ENCODE data around the gene VTN.
A peak's percentile ranks its signal among the peaks of the same experiment; 100 is the strongest.

Gene VTN

DNA sequence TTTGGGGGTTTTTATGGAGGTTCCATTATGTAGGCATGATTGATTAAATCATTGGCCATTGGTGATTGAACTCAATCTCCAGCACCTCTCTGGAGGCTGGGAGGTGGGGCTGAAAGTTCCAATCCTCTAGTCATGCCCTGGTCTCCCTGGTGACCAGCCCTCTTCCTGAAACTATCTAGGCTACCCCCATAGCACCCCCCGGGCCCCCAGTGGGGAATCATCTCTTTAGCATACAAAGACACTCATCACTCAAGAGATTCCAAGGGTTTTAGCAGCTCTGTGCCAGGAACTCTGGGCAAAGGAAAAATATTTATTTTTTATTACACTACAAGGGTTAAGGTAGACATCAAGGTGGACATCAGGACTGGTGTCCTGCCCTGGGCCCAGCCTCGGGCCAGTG, 25.3 kb upstream of the VTN start:
- no peak for DNase-seq (ENCODE audit: low spot score)

DNA sequence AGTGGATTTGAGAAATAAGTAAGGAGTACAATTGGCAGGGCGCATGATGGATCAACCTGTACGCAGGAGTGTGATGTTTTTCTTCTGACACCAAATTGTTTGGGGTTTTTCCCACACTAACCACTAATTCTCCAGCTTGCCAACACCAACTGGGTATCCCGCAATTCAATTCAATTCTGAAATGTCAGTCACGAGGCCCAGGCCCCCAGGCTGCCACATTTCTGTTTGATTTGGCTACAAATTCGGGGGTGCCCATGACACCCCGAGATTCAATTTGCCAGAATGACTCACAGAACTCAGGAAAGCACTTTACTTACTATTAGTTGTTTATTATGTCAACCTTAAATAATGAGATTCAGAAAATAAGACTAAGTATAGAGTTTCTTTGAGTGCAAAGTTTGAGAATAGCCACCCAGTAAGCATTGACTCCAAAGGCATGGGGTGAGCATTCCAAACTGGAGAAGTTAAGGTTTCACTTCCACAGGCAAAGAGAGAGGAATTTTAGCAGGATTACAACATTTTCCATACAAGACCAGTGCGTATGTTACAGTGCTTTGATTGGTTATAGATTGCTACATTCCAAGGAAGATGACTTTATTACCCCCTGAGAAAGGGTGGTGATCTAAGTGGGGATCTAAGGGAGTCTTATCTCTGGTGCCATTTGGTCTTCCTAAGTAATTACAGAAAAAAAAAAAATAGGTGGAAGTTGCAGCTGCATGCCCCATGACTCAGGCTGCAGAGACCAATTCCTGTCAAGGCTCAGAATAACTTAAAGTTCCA, 24.4 kb upstream of the VTN start:
- peak; percentile 52 for DNase-seq (ENCODE audit: low spot score)

DNA sequence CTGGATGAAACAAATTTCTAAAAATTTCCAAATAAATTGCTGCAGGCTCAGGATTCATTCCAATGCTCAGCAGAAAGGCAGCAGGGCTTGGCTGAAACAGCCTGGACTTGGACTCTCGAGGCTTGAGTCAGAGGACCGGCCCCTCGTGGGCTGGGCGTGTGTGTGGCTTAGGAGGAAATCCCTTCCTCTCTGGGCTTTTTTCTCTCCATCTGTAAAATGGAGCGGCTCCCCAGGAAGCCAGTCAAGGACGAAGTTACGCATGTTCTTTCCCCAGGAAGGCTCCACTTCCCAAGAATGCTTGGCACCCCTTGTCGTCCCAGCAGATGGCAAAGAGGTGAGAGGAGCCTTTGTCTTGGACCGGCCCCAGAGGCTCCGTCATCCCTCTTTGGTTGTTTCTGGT, 22.4 kb upstream of the VTN start:
- no peak for DNase-seq (ENCODE audit: low spot score)

DNA sequence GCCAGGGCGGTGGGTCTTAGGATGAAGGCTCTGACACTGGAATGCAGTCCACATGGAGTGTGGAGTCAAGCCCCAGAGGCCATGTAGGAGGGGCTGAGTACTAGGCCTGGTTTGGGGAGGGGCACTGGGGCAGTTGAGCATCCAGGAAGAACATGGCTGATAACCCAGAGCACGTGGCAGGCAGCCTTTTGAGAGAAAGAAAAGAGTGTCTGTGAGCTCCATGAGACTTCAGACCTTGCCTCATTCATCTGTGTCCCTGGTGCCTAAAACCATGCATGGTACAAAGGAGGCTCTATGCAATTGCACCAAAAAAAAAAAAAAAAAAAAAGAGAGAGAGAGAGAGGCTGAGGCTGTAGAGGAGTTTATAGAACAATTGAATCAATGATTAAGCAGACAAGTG, 21.3 kb upstream of the VTN start:
- DNase-seq (ENCODE audit: low spot score) = no peak

DNA sequence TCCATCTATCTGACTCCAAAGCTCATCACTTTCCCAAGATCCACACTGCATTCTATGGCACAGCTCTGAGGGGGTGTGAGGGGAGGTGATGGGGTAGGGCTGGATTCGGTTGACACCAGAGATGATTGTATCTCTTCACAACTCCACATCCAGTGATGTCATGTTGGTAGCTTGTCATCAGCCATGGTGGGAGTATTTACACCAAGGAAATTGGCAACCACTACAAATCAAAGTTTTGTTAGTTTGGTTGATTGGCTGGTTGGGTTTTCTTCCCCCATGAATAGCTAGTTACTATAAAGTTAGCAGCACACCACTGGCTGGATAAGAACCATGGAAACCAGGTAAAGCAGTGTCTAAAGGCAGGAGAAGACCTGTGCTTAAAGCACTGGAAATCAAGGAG, 20.9 kb upstream of the VTN start:
- no peak for DNase-seq (ENCODE audit: low spot score)

DNA sequence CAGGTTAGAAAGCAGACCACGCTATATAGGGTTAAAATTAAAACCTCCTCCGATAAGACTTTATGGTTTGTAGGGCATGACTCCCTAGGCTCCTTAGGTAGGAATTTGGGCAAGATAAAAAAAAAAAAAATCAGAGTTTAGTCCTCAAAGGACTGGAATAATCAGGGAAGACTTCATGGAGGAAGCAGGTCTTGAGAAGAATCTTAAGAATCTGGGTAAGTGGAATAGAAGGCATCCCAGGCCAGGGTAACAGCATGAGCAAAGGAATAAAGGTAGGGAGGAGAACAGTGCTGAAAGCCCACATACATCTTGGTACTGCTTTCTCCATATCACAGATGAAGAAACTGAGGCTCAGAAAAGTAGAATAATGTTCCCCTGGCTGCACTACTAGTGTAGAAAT, 20.5 kb upstream of the VTN start:
- no peak for DNase-seq (ENCODE audit: low spot score)

DNA sequence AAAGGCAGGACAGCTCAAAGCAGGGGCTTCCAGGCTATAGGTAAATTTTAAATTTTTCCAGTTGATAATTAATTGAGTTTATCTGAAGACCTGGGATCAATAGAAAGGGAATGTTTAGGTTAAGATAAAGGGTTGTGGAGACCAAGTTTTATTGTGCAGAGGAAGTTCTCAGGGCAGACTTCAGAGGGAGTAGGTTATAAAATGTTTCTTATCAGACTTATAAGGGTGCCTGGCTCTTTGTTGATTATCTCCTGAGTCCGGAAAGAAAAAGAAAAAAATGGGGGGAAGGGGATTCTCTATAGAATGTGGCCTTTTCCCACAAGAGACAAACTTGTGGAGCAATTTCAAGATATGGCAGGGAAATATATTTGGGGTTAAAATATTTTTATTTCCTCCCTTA, 20.0 kb upstream of the VTN start:
- DNase-seq (ENCODE audit: low spot score) = no peak

DNA sequence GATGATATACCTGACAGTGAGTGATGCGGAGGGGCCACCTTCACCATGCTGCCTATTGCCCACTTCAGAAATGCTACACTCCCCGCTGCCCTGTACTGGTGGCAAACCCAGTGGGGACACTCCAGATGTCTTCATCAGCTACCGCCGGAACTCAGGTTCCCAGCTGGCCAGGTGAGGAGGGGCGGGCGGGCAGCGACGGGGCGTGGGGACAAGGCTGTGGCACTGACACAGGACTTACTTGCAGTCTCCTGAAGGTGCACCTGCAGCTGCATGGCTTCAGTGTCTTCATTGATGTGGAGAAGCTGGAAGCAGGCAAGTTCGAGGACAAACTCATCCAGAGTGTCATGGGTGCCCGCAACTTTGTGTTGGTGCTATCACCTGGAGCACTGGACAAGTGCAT, 18.0 kb upstream of the VTN start:
- no peak for DNase-seq (ENCODE audit: low spot score)

DNA sequence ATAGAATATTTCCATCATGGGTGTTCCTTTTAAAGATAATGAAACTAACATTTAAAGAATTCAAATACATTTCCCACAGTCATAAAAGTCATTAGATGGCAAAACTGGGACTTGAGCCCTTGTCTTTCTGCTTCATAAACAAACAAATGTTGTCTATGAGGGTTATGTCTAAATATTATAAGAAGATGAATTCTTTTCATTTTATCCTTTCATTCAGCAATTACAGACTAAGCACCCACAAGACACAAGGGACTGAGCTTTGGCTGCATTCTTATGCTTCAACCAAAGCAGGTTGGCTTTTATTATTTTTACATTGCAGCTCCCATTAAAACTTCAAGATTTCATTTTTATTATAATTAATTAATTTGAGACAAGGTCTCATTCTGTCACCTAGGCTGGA, 16.3 kb upstream of the VTN start:
- no peak for DNase-seq (ENCODE audit: low spot score)

DNA sequence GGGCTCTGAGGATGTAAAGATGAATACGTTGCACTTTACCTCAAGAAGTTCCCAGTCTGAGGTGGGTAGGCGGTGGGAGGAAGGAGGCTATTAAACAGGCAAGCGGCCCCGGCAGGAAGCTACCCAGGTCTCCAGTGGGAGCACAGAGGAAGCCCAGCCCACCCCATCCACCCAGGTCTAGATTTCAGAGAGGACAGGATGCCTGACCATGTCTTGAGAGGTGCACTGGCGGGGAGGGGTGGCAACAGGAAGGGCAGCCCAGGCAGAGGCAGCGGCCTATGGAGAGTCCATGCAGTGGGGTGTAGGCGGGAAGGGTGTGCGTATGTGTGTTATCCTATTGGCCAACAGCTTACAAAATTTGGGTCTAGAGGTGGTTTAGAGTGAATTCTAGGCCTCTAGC, 15.3 kb upstream of the VTN start:
- DNase-seq (ENCODE audit: low spot score) = no peak

DNA sequence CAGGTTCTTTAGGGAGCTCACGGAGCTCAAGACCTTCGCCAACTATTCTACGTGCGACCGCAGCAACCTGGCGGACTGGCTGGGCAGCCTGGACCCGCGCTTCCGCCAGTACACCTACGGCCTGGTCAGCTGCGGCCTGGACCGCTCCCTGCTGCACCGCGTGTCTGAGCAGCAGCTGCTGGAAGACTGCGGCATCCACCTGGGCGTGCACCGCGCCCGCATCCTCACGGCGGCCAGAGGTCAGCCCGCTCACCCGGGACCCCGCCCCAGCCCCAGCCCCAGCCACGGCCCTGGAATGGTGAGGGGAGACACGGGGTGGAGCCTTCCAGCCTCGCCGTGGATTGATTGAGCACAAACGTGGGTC, 14.9 kb upstream of the VTN start:
- DNase-seq (ENCODE audit: low spot score) = no peak

DNA sequence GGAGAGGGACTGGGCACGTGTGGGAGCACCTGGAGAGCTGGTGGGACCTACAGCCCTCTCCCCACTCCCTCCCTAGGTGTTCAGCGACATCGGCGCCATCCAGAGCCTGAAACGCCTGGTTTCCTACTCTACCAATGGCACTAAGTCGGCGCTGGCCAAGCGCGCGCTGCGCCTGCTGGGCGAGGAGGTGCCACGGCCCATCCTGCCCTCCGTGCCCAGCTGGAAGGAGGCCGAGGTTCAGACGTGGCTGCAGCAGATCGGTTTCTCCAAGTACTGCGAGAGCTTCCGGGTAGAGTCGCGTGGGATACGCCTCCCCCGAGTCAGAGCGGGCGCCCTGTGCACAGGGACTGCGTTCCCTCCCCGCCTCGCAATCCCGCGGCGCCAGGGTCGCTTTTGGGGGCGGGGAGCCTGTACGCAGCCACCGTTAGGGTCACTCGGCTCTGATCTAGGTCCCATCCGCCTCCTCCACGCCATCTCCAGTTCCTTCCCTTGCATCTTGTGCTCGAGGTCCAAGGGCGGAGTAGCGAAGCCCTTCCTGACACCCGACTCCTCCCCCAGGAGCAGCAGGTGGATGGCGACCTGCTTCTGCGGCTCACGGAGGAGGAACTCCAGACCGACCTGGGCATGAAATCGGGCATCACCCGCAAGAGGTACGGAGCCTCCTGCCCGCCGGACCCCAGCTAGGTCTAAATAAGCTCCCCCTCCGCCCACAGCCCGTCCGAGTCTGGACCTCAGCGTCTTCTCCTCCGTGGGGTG, 14.4 kb upstream of the VTN start:
- DNase-seq (ENCODE audit: low spot score) = no peak

DNA sequence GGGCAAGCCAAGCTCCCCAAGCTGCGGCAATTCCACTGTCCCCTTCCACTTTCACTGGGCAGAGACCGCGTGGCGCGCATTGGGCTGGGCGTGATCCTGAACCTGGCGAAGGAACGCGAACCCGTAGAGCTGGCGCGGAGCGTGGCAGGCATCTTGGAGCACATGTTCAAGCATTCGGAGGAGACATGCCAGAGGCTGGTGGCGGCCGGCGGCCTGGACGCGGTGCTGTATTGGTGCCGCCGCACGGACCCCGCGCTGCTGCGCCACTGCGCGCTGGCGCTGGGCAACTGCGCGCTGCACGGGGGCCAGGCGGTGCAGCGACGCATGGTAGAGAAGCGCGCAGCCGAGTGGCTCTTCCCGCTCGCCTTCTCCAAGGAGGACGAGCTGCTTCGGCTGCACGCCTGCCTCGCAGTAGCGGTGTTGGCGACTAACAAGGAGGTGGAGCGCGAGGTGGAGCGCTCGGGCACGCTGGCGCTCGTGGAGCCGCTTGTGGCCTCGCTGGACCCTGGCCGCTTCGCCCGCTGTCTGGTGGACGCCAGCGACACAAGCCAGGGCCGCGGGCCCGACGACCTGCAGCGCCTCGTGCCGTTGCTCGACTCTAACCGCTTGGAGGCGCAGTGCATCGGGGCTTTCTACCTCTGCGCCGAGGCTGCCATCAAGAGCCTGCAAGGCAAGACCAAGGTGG, 11.2 kb upstream of the VTN start:
- no peak for DNase-seq (ENCODE audit: low spot score)

DNA sequence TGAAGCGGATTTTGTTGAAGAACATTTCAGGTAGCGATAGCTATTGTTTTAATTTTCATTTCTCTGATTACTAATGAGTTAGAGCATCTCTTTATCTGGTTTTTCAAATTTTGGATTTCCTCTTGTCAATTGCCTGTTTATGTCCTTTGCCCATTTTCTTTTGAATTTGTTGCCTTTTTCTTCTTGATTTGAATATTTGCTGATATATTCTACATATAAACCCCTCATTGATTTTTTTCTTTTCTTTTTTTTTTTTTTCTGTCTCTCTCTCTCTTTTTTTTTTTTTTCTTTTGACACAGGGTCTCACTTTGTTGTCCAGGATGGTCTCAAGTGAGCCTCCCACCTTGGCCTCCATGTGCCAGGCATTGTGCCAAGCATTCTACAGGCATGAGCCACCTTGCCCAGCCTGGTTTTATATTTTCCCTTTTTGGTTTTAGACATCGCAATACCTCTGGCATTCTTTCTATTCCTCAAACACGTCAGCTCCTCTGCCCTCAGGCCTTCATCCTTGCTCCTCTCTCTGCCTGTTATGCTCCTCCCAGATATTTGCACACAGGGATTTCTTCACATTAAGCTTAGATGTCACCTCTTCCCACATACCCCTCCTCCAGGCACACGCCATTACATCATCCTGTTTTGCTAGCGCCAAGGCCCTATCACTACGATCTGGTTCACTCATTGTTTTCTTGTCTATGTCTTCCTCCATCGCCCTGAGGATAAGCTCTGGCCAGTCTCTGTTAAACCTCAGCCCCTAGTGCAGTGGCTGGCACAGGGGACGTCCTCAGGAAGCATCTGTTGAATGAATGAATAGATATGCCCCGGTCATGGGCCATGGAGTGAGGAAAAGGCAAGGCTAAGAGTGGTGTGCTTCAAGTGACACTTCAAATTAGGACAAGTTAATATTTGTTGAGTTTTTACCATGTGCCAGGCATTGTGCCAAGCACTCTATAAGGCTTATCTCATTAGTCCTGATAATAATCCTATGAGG, 10.0 kb upstream of the VTN start:
- DNase-seq (ENCODE audit: low spot score) = no peak

DNA sequence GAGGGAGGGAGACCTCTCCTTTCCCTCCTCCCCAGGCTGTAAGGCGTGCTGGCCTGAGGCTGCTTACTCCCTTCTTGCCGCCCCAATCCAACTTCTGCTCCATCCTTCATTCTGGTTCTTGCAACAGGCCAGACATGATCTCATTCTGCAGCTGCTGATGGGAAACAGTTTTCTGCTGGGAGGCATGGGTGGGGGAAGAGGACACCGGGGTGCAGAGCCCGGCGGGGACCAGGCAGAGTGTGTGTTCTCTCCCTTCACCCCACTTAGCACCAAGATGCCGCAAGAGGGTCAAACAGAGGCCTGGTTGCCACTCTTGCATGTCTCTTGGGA, 2.8 kb upstream of the VTN start:
- DNase-seq (ENCODE audit: low spot score) = no peak

DNA sequence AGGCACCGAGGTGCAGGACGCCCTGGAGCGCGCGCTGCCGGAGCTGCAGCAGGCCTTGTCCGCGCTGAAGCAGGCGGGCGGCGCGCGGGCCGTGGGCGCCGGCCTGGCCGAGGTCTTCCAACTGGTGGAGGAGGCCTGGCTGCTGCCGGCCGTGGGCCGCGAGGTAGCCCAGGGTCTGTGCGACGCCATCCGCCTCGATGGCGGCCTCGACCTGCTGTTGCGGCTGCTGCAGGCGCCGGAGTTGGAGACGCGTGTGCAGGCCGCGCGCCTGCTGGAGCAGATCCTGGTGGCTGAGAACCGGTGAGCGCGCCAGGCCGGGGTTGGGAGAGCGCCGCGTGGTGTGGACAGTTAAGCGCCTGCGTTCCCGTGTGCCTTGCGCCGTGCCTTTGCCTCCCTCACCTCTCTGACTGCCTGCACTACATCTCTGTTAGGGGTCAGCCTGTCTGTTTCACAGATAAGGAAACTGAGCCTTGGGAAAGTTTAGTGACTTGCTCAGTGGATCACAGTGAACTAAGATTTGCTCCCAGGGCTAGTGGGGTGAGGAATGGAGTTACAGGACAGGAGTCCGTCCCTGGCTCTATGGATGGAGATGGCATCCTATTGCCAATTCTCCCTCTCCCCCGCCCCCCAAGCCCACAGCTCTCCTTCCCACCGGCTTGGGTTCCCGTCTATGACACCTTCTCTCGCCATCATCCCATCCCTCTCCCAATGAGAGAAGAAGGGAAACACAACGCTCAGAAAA, 2.3 kb upstream of the VTN start:
- peak; percentile 60 for DNase-seq (ENCODE audit: low spot score)

DNA sequence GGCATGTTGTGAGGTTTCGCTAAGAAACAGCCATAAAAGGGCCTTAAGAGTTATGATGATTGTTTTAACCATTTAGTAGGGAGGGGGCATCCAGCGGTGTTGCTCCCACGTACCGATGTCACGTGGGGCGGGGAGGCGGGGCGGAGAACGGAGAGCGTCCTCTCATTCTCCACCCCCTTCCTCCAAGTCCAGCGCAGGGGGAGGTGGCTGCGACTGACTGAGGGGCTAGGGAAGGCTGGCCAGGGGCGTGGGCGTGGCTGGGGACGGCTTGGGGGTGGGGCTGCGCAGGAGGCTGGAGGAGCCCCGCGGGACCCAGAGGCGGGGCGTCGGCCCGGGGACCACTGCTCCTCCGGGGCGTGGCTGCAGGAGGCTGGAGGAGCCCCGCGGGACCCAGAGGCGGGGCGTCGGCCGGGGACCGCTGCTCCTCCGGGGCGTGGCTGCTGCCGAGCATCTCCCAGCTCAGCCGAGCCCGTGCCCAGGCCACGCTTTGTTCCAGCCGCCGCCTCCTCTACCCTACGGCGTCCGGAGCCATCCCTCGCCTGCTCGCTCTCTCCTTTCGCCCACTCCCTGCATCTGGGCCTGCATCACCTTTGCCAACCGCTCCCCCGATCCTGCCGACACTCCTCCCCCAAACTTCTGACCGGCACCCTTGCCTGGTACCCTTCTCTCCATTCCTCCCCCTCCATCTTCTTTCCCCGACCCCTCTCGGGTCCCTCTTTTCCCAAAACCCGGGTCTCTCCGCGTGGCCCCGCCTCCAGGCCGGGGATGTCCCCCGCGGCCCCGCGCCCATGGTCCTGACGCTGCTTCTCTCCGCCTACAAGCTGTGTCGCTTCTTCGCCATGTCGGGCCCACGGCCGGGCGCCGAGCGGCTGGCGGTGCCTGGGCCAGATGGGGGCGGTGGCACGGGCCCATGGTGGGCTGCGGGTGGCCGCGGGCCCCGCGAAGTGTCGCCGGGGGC, 1.4 kb upstream of the VTN start, which contains the start of gene SARM1:
Gene SARM1, plus strand, starts transcription at position 450 of the 958 bp plus-strand sequence. Its CDS starts 339 bp downstream, at position 789.
- peak; percentile 95 for DNase-seq (ENCODE audit: low spot score)

DNA sequence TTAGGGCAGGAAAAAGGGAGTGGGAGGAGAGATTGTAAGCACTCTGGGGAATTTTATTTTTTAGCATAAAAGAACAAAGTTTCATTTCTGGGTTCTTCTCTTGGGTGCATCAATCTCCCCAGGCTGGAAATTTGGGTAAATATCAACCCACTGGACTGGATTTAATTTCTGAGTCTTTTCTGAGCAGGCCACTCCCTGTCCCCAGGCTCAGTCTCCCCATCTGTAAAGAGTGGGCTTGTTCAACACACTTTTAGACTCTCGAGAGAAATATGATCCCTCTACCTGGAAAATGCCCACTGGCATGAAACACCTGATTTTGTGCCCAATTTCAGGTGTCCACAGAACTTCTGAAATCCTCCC, 617 bp upstream of the VTN start:
- no peak for DNase-seq (ENCODE audit: low spot score)

DNA sequence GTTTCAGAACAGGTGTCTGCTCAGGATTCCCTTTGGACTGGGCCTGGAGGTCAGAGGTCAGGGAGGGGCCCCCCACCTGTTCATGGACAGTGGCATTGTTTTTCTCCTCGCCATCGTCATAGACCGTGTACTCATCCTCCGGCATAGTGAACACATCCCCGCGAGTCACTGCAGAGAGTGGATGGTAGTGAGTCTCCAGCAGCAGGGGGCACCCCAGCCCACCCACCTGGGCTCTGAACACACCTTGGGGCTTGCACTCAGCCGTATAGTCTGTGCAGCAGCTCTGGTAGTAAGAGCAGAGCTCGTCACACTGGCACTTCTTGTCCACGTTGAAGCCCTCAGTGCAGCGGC, 448 bp downstream of the VTN start:
- no peak for DNase-seq (ENCODE audit: low spot score)

DNA sequence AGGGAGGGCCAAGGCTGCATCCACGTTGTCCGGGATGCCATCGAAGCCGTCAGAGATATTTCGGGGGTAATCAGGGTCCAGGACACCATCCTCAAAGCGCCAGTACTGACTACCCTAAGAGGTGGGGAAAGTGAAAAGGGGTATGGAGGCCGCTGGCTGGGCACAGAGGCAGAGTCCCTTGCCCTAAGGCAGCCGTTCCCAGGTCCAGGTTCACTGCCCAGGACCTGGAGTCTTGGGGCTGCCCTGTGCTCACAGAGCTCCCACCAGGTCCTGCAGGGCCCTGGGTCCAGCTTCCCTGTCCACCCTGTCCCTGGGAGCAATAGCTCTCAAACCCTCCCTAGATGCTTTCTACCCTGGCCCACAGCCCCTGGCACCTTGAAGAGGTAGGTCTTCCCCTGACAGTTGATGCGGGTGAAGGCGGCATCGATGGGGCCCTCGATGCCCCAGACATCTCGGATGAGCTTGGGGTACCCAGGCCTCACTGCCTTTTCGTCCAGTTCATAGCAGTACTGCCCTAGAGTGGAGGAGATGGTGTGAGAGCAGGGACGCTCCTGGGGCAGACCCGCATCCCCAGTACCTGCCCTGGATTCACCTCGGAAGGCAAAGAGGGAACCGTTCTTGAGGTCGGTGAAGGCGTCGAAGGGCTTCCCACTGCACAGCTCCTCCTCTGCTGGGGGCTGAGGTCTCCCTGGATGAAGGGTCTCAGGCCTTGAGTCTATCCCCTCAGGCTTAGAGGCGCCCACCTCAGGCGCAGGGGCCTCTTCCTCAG, 1.0 kb downstream of the VTN start:
- DNase-seq (ENCODE audit: low spot score) = no peak
